Measurements from ENCODE around the gene NELFCD. TPM values are rescaled to one million over a fixed set of nuclear protein-coding genes. Genes with fewer than 3 reads are reported as not detected.

NELFCD gene
- total RNA-seq, 1 experiment from 2014 or later, result 144 TPM

DNA sequence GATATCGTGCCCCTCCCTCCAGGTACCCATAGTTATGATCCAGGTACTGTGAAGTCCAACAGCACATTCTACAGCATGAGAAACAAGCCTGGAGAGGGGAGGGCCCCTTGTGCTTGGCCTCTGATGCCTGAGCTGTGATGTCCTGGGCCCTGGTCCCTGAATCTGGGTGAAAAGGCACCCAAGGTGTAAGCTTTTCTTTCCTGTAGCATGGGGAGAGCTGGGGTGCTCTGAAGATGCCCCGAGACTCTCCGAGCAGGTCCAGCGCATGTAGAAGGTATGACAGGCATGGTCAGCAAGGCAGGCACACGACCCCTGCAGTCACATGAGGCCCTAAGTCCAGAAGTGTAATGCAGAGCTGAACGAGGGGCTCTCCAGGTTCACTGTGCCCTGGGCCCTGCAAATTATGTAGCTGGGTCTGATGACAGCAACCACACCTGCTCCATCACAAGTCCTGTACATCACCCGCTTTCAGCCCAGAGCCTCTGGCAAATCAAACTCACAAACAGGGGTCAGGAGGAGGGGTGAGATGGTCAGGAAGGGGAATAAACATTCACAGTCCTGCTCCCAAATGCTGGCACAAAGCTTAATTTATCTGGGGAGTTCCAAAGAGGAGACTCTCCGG, 27.8 kb downstream of the NELFCD start:
- Histone ChIP-seq H3K36me3 (ENCODE audit: low read depth, low read length) (no peaks in the 10 kb centered on the region), H3K9me2 (replicated peaks; ENCODE audit: low read length) (no peaks in the 10 kb centered on the region), H3K27me3 (ENCODE audit: low read length) (no peaks in the 10 kb centered on the region), H3F3A (ENCODE audit: low read length, unreplicated experiment) (no peaks in the 10 kb centered on the region), H3K4me2 (ENCODE audit: low read length) (no peak overlapping the region), H3K79me2 (ENCODE audit: low read length) (peaks cover 28% of the 10 kb centered on the region), H4K20me1 (ENCODE audit: low read length) (no peaks in the 10 kb centered on the region), H3K27ac (ENCODE audit: low read length) (no peak overlapping the region), H3K4me3 (ENCODE audit: low read length) (no peak overlapping the region), H3K9me3 (ENCODE audit: low read length) (no peaks in the 10 kb centered on the region), H3K9ac (ENCODE audit: low read length) (no peak overlapping the region), H3K4me1 (ENCODE audit: insufficient read depth, low read length) (peaks cover 40% of the 10 kb centered on the region), H2AFZ (ENCODE audit: low read length) (no peak overlapping the region)
- BruUV-seq (replicated peaks), result no TSS peak
- ATAC-seq (no peak), DNase-seq (no peak)
- no peak for TF ChIP-seq EZH2phosphoT487 (IDR thresholded peaks at IDR 0.05; ENCODE audit: borderline replicate concordance, low read length)
- no peak for TF ChIP-seq EZH2 (IDR thresholded peaks at IDR 0.05; ENCODE audit: low read length, unreplicated experiment)
- TF ChIP-seq, protein P1, sequence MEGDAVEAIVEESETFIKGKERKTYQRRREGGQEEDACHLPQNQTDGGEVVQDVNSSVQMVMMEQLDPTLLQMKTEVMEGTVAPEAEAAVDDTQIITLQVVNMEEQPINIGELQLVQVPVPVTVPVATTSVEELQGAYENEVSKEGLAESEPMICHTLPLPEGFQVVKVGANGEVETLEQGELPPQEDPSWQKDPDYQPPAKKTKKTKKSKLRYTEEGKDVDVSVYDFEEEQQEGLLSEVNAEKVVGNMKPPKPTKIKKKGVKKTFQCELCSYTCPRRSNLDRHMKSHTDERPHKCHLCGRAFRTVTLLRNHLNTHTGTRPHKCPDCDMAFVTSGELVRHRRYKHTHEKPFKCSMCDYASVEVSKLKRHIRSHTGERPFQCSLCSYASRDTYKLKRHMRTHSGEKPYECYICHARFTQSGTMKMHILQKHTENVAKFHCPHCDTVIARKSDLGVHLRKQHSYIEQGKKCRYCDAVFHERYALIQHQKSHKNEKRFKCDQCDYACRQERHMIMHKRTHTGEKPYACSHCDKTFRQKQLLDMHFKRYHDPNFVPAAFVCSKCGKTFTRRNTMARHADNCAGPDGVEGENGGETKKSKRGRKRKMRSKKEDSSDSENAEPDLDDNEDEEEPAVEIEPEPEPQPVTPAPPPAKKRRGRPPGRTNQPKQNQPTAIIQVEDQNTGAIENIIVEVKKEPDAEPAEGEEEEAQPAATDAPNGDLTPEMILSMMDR (conservative IDR thresholded peaks at IDR 0.05; ENCODE audit: low read depth, low read length), result no peak
- intact Hi-C loops (cut with micrococcal nuclease), result no loop called here
- ChIA-PET POLR2A (ENCODE audit: unreplicated experiment) (no interaction called here), CTCF (no interaction called here)

DNA sequence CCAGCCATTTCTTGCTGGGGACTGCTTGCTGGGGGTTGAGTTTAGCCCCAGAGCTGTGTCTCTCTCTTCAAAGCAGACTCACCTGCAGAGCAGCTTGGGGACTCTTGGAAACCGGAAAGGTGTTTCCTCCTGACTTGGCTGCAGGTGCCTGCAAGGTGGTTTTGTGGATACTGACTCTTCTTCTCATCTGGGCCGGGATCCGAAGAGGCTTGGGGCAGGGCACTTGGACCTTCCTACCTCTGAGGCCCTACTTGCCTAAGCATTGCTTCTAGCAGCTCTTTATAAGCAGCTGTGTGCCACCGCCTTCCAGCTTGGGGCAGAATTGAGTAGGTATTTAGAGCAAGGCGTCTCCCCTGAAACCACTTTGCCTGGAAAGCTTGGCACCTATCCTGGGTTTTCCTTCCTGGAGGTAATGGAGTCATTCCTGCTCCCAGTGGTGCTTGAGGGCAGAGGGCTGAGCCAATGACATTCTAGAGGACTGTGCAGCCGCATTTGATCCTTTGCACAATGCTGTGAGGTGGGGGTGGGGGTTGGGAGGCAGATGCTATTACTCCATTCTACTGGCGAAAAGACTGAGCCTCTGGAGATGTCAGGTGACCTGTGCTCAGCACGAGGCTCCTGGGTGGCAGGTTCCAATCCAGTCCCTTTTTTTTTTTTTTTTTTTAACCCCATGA, 29.4 kb downstream of the NELFCD start:
- no peak for ATAC-seq
- peaks cover 35% of the 10 kb centered on the region for H3K4me1 ChIP-seq (ENCODE audit: insufficient read depth, low read length)
- no TSS peak for BruUV-seq (replicated peaks)

More for the DNA sequence above, 29.4 kb downstream of the NELFCD start:
- ChIA-PET POLR2A (ENCODE audit: unreplicated experiment) (interaction anchor here (0.6 kb wide), 1 partner anchor 22 kb away, joined by 16 read pairs; no protein-coding TSS in a partner anchor), CTCF (no interaction called here)
- H3K9ac ChIP-seq (ENCODE audit: low read length), result no peak overlapping the region; the same call in 1 of the 2 replicates
- peak; percentile 38 for DNase-seq
- H4K20me1 ChIP-seq (ENCODE audit: low read length), result no peaks in the 10 kb centered on the region
- H3K9me3 ChIP-seq (ENCODE audit: low read length), result no peaks in the 10 kb centered on the region
- TF ChIP-seq EZH2phosphoT487 (IDR thresholded peaks at IDR 0.05; ENCODE audit: borderline replicate concordance, low read length) (no peak), EZH2 (IDR thresholded peaks at IDR 0.05; ENCODE audit: low read length, unreplicated experiment) (no peak)
- TF ChIP-seq, protein P1 (conservative IDR thresholded peaks at IDR 0.05; ENCODE audit: low read depth, low read length), result no peak
- no peak overlapping the region for H3K4me3 ChIP-seq (ENCODE audit: low read length)
- H3K9me2 ChIP-seq (replicated peaks; ENCODE audit: low read length), result no peaks in the 10 kb centered on the region
- peaks cover 14% of the 10 kb centered on the region for H3K79me2 ChIP-seq (ENCODE audit: low read length)
- no peaks in the 10 kb centered on the region for H3K36me3 ChIP-seq (ENCODE audit: low read depth, low read length)
- no peaks in the 10 kb centered on the region for H3F3A ChIP-seq (ENCODE audit: low read length, unreplicated experiment)
- H3K27me3 ChIP-seq (ENCODE audit: low read length), result no peaks in the 10 kb centered on the region
- intact Hi-C loops (cut with micrococcal nuclease), result no loop called here
- H3K27ac ChIP-seq (ENCODE audit: low read length), result peak overlapping the region; percentile 52
- peak overlapping the region; percentile 75 for H2AFZ ChIP-seq (ENCODE audit: low read length)
- H3K4me2 ChIP-seq (ENCODE audit: low read length), result peak overlapping the region; percentile 30

Measured in PC-3 (cell line).